GM18526 (cell line): Measurements from ENCODE around the gene ZFP28.

Experiments
- POLR2A ChIP-seq: IDR thresholded peaks from 3 replicates; pipeline ENCODE4 v1.6.1; 2011; ENCODE audit not compliant: insufficient read length; ENCODE audit errors: extremely low read depth

ZFP28 gene

GRCh38 chr19:56538761-56539263 is at the start of gene ZFP28:
TSS of gene ZFP28 (plus strand) at chr19:56538948. CDS start at chr19:56539019, 71 bp downstream.
- no peak for TF ChIP-seq POLR2A

- TF ChIP-seq POLR2A = no peak
Observed at GRCh38 chr19:56491399-56491798, 47.3 kb upstream of the ZFP28 start.

- no peak for TF ChIP-seq POLR2A
Observed at GRCh38 chr19:56504581-56504980, 34.2 kb upstream of the ZFP28 start.

- no peak for TF ChIP-seq POLR2A
Observed at GRCh38 chr19:56507446-56508289, 31.1 kb upstream of the ZFP28 start, which contains the start of gene ZNF471. TSS of gene ZNF471 (plus strand) at chr19:56507855. CDS start at chr19:56511572, 3,717 bp downstream.

GRCh38 chr19:56508290-56508778 is 30.4 kb upstream of the ZFP28 start:
- TF ChIP-seq POLR2A = no peak

GRCh38 chr19:56525214-56525860 is 13.4 kb upstream of the ZFP28 start:
- no peak for TF ChIP-seq POLR2A

GRCh38 chr19:56537442-56537841 is 1.3 kb upstream of the ZFP28 start:
- TF ChIP-seq POLR2A = no peak

- TF ChIP-seq POLR2A = no peak
Observed at GRCh38 chr19:56538254-56538760, 441 bp upstream of the ZFP28 start.

GRCh38 chr19:56543776-56544175 is 5.0 kb downstream of the ZFP28 start:
- TF ChIP-seq POLR2A = no peak

GRCh38 chr19:56547535-56547934 is 8.8 kb downstream of the ZFP28 start:
- no peak for TF ChIP-seq POLR2A

- no peak for TF ChIP-seq POLR2A
Observed at GRCh38 chr19:56554272-56554869, 15.6 kb downstream of the ZFP28 start.

- TF ChIP-seq POLR2A = no peak
Observed at GRCh38 chr19:56562766-56563165, 24.0 kb downstream of the ZFP28 start.

GRCh38 chr19:56566904-56567273 is 28.1 kb downstream of the ZFP28 start:
- no peak for TF ChIP-seq POLR2A

- TF ChIP-seq POLR2A = peak; percentile 52
Observed at GRCh38 chr19:56567274-56568120, 28.7 kb downstream of the ZFP28 start, which contains the start of gene ZNF470. TSS of gene ZNF470 (plus strand) at chr19:56567468. CDS start at chr19:56570312, 2,844 bp downstream.

- no peak for TF ChIP-seq POLR2A
Observed at GRCh38 chr19:56572589-56572988, 33.8 kb downstream of the ZFP28 start.

GRCh38 chr19:56573914-56574313 is 35.2 kb downstream of the ZFP28 start:
- TF ChIP-seq POLR2A = no peak
